ENCODE measurements around the gene NPAS3.

NPAS3 gene

DNA sequence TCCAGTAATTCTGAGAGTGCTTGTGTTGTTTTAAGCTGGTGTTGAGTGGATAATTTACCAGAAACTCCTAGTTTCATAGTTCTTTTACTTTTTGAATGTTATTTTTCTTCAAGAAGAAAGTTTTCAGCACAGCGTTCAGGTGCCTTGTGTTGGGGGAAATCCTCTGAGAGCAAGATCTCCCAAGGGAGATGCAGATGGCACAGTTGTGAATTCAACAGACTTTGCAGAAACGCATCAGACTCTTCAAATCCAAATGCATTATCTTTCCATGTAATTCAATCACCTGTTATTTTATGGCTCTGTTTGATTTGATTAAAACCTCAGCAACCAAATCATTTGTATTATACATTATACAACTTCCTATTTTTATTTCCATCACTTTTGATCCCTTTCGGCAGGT, 572.3 kb downstream of the NPAS3 start:
- no peak overlapping the region for H3K4me3 ChIP-seq (ENCODE audit: low read depth, low read length)
- DNase-seq (ENCODE audit: low read depth) = no peak

DNA sequence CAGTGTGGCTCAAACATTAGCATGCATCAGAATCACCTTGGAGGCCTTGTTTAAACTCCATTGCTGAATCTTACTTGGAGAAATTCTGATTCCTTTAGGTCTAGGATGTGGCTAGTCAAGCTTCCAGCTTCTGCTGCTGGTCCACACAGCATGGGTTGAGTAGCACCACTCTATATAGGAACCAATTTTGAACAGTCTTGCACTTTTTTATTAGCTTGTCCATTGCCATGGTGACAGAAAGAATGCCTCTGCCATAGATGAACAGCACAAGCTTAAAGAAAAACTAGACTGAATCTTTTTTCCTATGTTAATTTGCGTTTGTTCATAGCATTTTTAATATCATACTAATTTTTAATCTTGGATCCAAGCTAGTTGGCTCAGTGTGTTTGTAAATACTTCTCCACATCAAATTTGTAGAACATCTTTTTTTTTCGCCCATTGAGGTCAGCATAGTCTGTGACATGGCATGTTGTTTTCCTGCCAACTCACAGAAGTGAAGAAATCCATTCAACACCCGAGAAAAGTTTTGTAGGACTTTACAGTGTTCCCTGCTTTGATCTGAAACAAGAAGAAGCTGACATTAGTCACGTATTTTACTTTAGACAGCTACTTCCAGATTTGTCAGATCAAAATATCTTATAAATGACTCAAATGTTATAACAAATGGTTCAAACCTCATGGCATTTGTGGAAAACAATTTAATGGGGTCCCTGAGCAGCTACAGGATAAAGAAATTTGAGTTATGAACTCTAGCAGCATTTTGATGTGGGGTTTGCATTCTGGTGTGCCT, 573.4 kb downstream of the NPAS3 start:
- no peak overlapping the region for H3K4me3 ChIP-seq (ENCODE audit: low read depth, low read length)
- DNase-seq (ENCODE audit: low read depth) = peak; percentile 88

DNA sequence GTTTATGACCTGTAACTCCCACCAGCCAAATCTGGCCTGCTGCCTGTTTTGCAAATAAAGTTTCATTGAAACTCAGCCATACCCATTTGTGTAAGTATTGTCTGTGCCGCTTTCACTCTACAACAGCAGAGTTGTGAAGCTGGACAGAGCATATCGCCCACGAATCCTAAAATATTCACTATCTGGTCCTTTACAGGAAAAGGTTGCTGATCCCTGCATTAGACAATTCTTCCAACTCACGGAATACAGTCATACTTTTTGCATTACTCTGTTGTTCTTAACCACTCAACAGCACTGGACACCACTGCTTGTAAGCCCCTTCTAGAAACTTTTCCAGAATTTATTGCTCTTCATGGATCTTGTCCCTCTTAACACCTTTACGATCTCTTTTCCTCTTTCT, 576.8 kb downstream of the NPAS3 start:
- no peak for DNase-seq (ENCODE audit: low read depth)
- H3K4me3 ChIP-seq (ENCODE audit: low read depth, low read length) = no peak overlapping the region

DNA sequence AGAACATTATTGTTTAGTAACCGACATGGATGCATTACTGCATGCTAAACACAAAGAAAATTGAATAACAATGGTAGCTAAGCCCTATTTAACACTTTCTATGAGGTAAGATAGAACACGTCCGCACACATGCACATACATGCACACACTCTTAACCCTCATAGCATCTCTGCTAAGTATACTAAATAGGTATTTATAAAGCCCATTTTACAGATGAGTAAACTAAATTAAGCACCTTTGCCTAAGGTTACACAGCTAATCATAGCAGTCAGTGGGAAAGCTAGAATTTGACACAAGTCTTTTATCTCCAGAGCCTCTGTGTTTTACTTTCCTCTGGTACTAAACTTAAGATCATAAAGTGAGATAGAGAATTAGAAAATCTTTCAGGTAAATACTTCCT, 577.2 kb downstream of the NPAS3 start:
- no peak overlapping the region for H3K4me3 ChIP-seq (ENCODE audit: low read depth, low read length)
- DNase-seq (ENCODE audit: low read depth) = no peak

DNA sequence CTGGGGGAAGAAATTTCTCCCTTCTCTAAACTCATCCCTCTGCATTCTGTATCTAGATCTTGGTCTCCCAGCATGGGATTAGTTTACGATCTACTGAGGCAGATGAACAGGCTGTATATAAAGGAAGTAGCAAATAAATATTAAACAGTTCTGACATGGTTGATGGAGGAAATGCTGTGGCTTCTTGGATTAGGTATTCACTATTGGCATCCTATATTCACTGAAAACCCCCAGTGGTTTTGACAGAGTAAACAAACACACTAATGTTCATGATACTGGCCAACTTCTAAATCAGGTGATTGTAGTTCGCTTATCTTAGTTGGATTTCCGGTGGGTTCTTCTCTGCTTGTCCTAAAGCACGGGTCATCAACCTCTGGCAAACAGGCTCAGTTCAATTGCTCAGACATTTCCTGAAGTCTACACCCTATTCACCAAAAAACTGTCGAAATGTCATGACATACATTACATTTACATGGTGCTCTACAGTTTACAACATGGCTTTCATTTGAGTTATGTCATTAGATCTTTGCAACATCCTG, 578.3 kb downstream of the NPAS3 start:
- no peak overlapping the region for H3K4me3 ChIP-seq (ENCODE audit: low read depth, low read length)
- DNase-seq (ENCODE audit: low read depth) = no peak

DNA sequence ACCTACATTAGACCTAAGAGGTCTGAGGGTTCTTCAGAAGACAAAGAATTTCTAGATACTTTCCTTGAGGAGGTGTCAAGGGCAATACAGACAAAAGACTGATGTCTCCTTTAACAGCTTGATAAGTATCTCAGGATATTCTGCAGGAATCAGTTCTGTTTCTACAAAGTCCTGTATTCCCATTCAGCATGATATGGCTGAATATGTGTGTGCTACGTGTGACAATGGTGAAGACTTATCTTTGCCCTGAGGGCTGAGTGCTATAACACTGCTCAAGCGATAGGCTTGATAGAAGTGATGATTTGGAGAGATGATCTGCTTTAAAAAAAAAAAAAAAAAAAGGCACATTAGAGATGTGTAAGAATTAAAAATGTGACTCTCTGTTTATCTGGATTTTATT, 582.5 kb downstream of the NPAS3 start:
- DNase-seq (ENCODE audit: low read depth) = no peak
- H3K4me3 ChIP-seq (ENCODE audit: low read depth, low read length) = no peak overlapping the region

DNA sequence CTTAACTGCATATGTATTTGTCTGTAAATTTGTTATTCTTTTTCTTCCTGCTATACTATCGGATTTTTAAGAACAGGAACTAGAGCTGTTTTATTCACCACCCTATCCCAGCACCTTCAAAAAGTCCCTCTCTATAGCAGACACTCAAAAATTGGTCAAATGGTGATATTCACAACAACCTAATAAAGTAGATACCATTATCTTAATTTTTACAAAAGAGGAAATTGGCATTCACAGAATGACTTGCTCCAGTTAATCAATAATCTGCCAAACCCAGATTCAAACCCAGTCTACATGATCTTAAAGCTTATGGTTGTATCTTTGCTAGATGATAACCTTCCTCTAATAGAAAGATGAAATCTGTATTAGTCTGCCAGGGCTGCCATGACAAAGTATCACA, 585.6 kb downstream of the NPAS3 start:
- H3K4me3 ChIP-seq (ENCODE audit: low read depth, low read length) = no peak overlapping the region
- no peak for DNase-seq (ENCODE audit: low read depth)

DNA sequence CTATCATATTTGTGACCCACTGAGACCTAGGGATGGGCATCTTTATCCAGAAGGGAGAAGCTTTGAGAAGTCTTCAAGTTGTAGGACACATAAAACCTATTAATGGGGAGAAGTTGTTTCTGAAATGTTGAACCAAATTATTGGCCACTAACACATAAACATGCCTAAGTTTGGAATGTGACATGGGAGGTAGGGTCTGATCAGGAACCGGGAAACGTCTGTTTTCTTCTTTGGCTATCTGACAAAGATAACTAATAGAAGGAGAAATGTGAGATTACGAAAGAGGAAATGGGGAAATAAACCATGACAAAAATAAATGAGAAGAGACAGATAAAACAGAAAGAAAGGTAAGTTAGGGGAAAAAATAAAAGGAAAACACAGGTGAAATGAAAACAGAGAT, 586.9 kb downstream of the NPAS3 start:
- peak; percentile 34 for DNase-seq (ENCODE audit: low read depth)
- H3K4me3 ChIP-seq (ENCODE audit: low read depth, low read length) = no peak overlapping the region

DNA sequence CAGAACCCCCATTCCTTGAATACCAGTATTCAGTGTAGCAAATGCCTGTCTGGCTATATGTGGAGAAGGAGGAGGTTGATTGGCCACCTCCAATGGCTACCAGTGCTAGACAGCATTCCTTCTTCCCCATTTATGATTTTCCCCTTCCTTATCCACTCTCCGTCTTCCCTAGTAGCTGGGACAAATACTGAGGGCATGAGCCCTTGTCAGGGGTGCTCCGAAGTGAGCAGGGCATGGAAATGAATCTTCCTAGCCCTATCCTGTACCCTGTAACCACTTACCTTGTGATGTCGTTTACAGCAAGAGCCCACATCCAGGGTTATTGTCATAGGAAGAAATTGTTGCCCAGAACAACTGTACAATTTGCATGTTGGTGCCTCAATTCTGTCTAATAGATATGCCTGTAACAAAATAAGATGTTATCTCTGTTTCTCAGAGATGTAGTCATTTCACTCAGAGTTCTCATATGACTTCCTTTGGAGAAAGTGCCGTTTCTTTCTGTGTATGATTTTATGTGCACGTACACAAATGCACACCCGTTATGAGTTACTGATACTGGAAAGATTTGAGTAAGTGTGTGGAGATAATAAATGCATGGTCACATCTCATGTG, 588.5 kb downstream of the NPAS3 start:
- no peak overlapping the region for H3K4me3 ChIP-seq (ENCODE audit: low read depth, low read length)
- no peak for DNase-seq (ENCODE audit: low read depth)

DNA sequence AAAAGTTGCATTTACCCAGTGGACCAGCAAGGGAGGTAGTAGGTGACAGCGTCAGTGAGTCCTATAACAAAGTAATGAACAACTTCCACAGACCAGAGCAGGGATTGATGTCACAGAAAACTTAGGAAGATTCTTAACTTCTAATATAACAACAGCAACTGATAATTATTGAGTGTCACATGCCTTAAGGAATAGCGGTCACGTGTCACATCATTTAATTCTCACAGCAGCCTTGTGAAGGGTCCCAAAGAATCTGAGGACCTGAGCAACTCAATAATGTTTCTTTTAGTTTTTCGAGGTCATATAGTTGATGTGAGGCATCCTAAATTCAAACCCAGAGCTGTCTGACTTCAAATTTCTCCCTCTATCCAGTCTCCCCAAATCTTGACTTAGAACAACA, 590.0 kb downstream of the NPAS3 start:
- DNase-seq (ENCODE audit: low read depth) = no peak

DNA sequence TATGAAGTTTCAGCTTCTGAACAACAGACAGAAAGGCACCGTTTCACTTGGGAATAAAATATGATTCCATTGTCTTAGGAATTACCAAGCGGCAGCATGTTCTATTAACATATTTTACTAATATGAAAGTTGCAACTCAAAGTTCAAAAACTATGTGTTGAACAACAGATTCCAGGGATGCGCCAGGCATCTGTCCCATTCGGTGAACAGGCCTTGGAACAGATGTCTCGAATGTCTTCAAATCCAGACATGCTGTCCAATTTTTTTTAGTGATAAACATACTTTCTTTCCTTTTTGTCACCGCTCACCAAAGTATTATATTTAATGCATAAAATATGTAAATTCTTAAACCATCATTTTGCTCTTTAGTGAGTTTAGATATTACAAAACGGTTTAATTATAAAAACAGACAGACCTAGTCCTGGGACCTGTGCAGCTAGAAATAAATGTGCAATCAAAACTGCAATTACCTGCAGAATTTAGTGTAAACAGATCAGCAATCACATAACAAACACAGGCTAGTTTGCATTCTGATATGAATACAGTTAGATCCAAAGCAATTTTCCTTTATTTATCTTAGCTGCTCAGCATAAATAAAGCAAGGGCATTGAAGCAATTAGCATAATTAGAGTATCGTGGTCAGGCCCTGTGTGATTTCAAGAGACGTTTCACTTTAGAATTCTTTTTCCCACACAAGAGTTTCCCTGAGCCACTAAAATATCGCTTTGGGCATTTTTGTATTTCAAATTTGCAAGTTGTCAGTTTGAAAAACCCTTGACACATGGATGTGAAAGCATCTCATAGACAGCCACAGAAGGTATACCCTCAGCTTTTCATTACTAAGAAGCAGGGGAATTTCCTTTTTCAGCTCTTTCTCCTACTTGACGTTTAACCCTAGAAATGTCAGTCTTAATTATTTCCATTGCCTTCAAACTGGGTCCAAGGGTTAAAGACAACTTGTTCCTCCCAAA, 591.4 kb downstream of the NPAS3 start:
- H3K4me3 ChIP-seq (ENCODE audit: low read depth, low read length) = no peak overlapping the region
- no peak for DNase-seq (ENCODE audit: low read depth)

More for the DNA sequence above, 590.0 kb downstream of the NPAS3 start:
- no peak overlapping the region for H3K4me3 ChIP-seq (ENCODE audit: low read depth, low read length)

DNA sequence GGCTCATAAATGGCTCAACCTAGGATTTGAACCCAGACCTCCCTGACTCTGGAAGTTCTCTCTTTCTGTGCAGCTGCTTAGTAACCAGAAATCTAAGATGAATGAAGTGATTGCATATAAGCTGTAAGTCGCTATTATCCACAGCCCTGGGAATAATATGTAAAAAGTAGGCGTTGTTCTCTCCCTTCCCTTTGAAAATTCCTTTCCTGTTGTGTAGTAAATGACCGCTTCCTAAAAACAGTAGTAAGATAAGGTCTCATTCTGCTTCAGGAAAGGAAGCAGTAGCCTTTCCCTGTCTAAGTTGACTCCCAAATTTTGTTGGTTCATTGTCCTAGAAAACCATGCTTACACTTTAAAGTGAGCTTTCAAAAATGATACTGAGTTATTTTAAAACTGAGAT, 593.9 kb downstream of the NPAS3 start:
- DNase-seq (ENCODE audit: low read depth) = no peak
- H3K4me3 ChIP-seq (ENCODE audit: low read depth, low read length) = no peak overlapping the region

DNA sequence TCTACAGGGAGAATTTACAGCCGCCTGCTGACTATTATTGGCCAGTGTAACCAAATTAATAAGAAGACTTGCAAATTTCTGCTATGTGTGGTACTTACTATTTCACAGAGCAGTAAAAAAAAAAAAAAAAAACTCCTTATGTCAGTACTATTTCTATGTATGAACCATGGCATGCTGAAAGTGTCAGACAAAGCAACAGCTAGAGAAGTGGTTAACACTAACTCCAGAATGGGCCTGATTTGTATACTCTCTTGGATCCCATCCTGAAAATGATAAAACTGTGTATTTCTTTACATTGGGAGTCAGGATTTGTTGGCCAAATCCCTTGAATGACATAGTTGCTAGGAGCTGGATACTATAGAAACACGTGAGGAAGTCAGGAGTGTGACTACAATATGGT, 595.4 kb downstream of the NPAS3 start:
- no peak for DNase-seq (ENCODE audit: low read depth)
- H3K4me3 ChIP-seq (ENCODE audit: low read depth, low read length) = no peak overlapping the region

DNA sequence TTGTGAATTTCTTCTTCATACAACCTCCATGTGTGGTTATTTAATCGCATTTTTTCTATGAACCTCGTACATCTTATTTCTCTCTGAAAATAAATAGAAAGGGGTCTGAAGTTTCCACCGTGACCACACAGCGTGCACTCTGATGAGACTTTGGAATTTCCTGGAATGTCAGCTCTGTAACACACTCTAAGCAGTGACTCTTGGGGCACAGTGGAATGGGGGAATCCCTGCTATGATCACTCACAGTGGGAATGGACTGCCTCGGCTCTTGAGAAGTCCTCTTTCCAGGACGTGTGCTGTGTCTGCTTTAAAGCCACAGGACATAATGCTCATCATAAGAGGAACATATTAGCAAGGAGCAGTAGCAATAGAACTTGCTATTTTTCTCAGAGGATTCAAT, 596.0 kb downstream of the NPAS3 start:
- DNase-seq (ENCODE audit: low read depth) = no peak
- no peak overlapping the region for H3K4me3 ChIP-seq (ENCODE audit: low read depth, low read length)

DNA sequence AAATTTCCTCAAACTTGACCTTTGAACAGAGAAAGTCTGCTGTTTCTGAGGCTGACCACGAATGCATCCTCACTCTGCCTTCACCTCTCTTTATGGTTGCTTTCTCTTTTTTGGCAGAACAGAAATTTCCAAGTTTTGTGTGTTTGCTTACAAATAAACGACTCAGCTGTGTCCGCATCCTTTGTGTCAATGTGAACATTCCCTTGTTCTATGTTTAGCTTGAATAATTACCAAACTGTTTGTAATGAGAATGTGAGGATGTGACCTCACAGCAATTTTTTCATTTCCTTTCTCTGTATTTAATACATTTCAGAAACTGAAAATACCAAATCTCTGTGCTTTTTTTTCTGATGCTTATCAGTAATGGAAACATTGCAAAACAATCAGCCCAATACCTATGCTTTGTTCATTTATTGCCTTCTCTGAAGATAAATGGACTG, 601.3 kb downstream of the NPAS3 start:
- no peak for DNase-seq (ENCODE audit: low read depth)
- no peak overlapping the region for H3K4me3 ChIP-seq (ENCODE audit: low read depth, low read length)

DNA sequence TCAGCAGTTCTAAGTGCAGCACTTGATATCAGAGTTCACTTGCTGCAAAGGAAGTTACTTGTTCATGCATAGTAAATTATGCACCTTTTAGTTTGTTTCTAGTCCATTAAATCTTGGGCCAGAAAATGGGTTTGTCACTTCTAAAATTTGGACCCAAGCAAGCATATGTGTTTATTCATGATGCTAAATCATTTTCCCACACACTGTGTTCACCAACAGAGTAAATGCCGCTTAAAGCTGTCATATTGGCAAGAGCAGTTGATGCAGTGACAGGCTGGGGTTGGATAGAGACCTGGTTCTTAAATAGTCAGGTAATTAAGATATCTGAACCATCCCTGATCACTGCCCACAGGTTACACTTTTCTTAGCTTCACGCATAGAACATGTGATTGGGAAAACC, 602.5 kb downstream of the NPAS3 start:
- no peak overlapping the region for H3K4me3 ChIP-seq (ENCODE audit: low read depth, low read length)
- DNase-seq (ENCODE audit: low read depth) = no peak

DNA sequence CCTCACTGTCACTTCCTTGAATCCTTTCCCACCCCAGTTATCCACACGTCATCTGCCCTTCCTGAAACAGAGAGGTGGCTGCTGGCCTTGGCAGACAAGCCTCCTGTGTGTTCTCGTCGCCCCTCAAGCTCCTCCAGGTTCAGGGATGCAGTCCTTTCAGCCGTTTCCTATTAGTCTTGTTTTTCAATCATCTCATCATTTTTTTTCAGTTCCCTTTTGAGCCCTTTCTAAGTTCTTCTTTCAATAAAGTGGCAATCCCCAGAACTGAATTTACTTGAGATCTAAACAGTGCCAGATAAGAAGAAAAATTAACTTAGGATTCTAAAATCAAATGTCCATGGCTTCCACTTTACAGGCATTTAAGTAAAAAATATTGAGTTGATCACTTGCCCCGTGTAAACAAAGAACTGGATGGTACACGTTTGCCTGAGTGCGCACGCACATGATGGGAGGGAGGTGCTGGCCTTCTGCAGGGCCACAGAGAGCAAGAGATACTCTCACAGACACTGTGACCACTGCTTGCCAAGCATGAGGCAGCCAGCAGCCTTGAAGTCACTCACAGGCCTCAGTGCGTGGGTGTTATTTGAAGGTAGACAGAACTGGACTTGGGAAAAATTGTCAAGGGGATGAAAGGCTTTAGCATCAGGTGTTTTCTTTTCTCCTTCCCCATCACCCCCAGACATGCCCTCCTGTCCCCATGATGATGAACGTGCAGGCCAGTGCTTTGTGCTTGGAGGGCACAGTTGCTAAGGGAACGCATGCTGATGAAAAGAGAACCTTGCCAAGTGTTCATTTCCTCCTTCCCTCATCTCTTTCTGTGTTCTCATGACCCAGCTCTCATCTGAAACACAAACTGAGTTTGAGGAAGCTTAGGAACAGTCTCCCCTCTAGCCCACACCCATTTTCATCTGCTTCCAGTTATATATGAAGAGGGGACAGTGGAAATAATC, 603.9 kb downstream of the NPAS3 start:
- DNase-seq (ENCODE audit: low read depth) = no peak
- H3K4me3 ChIP-seq (ENCODE audit: low read depth, low read length) = no peak overlapping the region

DNA sequence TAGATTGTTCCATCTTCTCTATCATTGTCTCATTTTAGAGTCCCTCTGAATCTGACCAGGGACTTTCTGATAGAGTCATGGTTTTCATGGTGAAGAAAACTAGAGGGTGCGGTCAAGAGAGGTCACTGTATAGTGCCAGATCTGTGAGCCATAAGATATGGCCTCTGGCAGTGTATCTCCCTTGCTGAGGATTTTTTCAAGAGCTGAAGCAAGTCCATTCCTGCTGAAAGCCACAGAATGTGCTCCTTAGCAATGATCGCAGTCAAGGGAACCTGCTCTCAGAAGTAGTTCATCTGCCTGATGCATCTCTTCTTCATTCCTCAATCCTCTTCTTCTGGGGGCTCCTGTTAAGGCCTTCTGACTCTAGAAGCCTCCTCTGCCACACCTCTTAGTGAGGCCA, 607.0 kb downstream of the NPAS3 start:
- no peak overlapping the region for H3K4me3 ChIP-seq (ENCODE audit: low read depth, low read length)
- no peak for DNase-seq (ENCODE audit: low read depth)

DNA sequence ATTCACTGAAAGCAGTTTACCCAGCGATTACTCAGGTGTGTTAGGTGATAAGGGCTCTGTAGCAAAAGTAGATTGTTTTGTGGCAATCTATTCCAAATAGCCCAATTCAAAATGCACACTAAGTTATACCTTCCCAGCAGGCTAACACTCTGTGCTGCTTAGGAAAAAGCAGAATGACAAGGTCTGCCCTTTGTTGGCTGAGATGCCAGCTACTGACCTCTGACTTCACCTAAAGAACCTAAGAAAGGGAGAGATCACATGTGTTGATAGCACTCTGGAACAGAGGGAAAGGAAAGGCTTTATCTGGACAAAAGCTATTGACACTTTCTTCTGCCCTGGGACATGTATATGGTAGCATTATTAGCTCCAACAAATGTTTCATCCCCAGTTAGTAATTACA, 609.9 kb downstream of the NPAS3 start:
- DNase-seq (ENCODE audit: low read depth) = no peak
- no peak overlapping the region for H3K4me3 ChIP-seq (ENCODE audit: low read depth, low read length)

All from skeletal muscle cell (primary cell).